ENCODE results near the gene OR6X1. TPM values are rescaled to one million over a fixed set of nuclear protein-coding genes. Genes with fewer than 3 reads are reported as not detected.

Gene OR6X1
- total RNA-seq, 1 donor from 2014 or later = not detected

Other genes with a start within 250 kb of the OR6X1 start
- not detected in 2 replicates for gene SCN3B, start 99.9 kb downstream of the OR6X1 start, total RNA-seq
- gene ZNF202, start 12.9 kb downstream of the OR6X1 start, total RNA-seq = 16.5 and 20.7 TPM in 2 replicates
- not detected in 2 replicates for gene OR6M1, start 51.8 kb upstream of the OR6X1 start, total RNA-seq
- gene TMEM225, start 131.2 kb upstream of the OR6X1 start, total RNA-seq = not detected in 2 replicates
- not detected in 2 replicates for gene OR8D4, start 147.6 kb upstream of the OR6X1 start, total RNA-seq
- not detected in 2 replicates for gene OR4D5, start 185.1 kb upstream of the OR6X1 start, total RNA-seq
- not detected in 2 replicates for gene OR6T1, start 189.3 kb upstream of the OR6X1 start, total RNA-seq
- not detected in 2 replicates for gene OR10S1, start 223.3 kb upstream of the OR6X1 start, total RNA-seq
- not detected in 2 replicates for gene OR10G6, start 240.6 kb upstream of the OR6X1 start, total RNA-seq

Data from T-helper 1 cell treated with Interleukin-12 subunit alpha and Interleukin-12 subunit beta and Interleukin-4 antibody, amounts not matched to agents 30 ng/mL and 1 ng/mL, for 36 hours (primary cell).